Adrenal gland (tissue), 12 donors: ENCODE measurements around the gene UPP1. TPM values are rescaled to one million over a fixed set of nuclear protein-coding genes. Genes with fewer than 3 reads are reported as not detected.

Source experiments
- DNase-seq, 7 donors: peaks; one replicate each; pipeline ENCODE4 v3.0.0-alpha.2; 2019 to 2020
- H3K27ac ChIP-seq, 5 donors: fragments of 200-600 bp; sonication (generic) in 4 of 5; 1 replicate in 3 of 5; 2 replicates in 2 of 5; pipeline versions ENCODE4 v1.5.1 to v1.8.0; 2016 to 2020; ENCODE audit warnings: mild to moderate bottlenecking in 1 of 5
- H3K27me3 ChIP-seq: fragments of 200-600 bp; 2 replicates; pipeline ENCODE4 v1.8.0; 2021
- H3K36me3 ChIP-seq, 2 donors: fragments of 200-600 bp; replicated peaks in 1 of 2; 1 replicate in 1 of 2; 2 replicates in 1 of 2; pipeline versions ENCODE4 v1.5.1 to v1.8.0; 2018 to 2022
- H3K4me1 ChIP-seq, 2 donors: fragments of 200-600 bp; replicated peaks in 1 of 2; 1 replicate in 1 of 2; 2 replicates in 1 of 2; pipeline versions ENCODE4 v1.5.1 to v1.8.0; 2018 to 2021
- H3K4me3 ChIP-seq, 4 donors: fragments of 200-600 bp; sonication (generic) in 3 of 4; one replicate each; pipeline ENCODE4 v1.5.1; 2016 to 2018
- H3K9me3 ChIP-seq, 3 donors: fragments of 200-600 bp; sonication (generic) in 1 of 3; replicated peaks in 1 of 3; 1 replicate in 2 of 3; 2 replicates in 1 of 3; pipeline versions ENCODE4 v1.5.1 to v1.8.0; 2016 to 2021
- POLR2A ChIP-seq, 2 donors: fragments of 450-650 bp; IDR thresholded peaks; one replicate each; pipeline ENCODE4 v1.6.1; 2017; ENCODE audit warnings: antibody characterized with exemption in 2 of 2, mild to moderate bottlenecking in 2 of 2, moderate library complexity in 1 of 2
- WGBS, 4 donors: extraction: QIAGEN DNeasy Blood & Tissue Kit in 2 of 4; methylation state at CpG; one replicate each; pipeline versions ENCODE4 v1.1.5 to v1.1.7; 2013 to 2017; 5-methylcytosine and 5-hydroxymethylcytosine counted together
- intact Hi-C, 2 donors: fragments of 100-400 bp; cut with DNase I; formaldehyde crosslinking; loops; one replicate each; pipeline versions ENCODE4 v1.14.1 to v1.15.0; 2022 to 2023
- polyA plus RNA-seq, 3 donors: library from polyadenylated mRNA; stranded (reverse); fragments of 200-250 nt in 2 of 3; fragments of 350-450 nt in 1 of 3; fragmentation: Illumina TruSeq in 1 of 3; extraction: RNeasy Lipid Tissue Mini Kit (QIAGEN cat#74804) in 1 of 3; gene quantifications; one replicate each; pipeline ENCODE4 v1.2.3, GENCODE V29; 2013 to 2014
- total RNA-seq, 9 donors: library from RNA; depleted of rRNA in 4 of 9; stranded (reverse); fragments of >200 nt in 4 of 9; fragments of 120-200 nt in 1 of 9; fragmentation: NEBNext Ultra II Directional in 1 of 9; extraction: Animal tissue kit (Norgen Biotek cat#: 25700) in 1 of 9; gene quantifications; one replicate each; pipeline versions ENCODE4 v1.1.0 to v1.2.4, GENCODE V29; 2013 to 2023
- TF ChIP-seq, protein P1 (sequence below), 6 experiments: fragments of 450-650 bp in 4 of 6; fragments of 200-600 bp in 2 of 6; sonication (generic) in 1 of 6; IDR thresholded peaks; 1 replicate in 5 of 6; 2 replicates in 1 of 6; pipeline versions ENCODE4 v1.5.1 to v1.8.0; 2016 to 2021; ENCODE audit warnings: antibody characterized with exemption in 6 of 6, mild to moderate bottlenecking in 2 of 6, moderate library complexity in 1 of 6
- donor health status: healthy with polysubstance abuse.
- donor health status: Bipolar disorder and iron deficiency.
- donor health status: DM: yes; HTN: yes; CAD: no.
- donor health status: DM: no; HTN: no; CAD: no.
- donor health status: DM: no; HTN: no; CAD: no.
- donor health status: DM: yes; HTN: yes; CAD: no.

The UPP1 gene
- total and polyA plus RNA-seq, 12 donors: 6.9 to 132 (median 24.8) TPM

DNA sequence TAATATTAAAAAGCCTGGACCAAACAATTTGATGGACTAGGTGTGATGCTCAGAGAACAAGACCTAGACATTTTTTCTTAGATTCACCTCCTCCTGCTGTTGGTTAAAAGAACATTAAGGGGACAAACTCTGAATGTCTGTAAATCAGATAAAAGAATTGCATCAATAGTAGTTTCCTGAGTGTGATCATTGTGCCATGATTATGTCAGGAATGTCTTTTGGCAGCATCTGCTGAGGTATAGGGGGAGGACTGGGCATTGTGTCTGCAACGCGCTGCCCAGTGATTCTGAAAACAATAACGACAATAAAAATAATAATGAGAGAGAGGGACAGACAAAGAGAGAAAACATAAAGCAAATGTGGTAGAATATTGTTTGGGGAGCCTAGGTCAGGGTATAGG, 46.8 kb upstream of the UPP1 start:
- TF ChIP-seq, protein P1, sequence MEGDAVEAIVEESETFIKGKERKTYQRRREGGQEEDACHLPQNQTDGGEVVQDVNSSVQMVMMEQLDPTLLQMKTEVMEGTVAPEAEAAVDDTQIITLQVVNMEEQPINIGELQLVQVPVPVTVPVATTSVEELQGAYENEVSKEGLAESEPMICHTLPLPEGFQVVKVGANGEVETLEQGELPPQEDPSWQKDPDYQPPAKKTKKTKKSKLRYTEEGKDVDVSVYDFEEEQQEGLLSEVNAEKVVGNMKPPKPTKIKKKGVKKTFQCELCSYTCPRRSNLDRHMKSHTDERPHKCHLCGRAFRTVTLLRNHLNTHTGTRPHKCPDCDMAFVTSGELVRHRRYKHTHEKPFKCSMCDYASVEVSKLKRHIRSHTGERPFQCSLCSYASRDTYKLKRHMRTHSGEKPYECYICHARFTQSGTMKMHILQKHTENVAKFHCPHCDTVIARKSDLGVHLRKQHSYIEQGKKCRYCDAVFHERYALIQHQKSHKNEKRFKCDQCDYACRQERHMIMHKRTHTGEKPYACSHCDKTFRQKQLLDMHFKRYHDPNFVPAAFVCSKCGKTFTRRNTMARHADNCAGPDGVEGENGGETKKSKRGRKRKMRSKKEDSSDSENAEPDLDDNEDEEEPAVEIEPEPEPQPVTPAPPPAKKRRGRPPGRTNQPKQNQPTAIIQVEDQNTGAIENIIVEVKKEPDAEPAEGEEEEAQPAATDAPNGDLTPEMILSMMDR (IDR thresholded peaks at IDR 0.05): no peak
- TF ChIP-seq POLR2A (IDR thresholded peaks at IDR 0.05): no peak
- Histone ChIP-seq H3K27ac (no peak overlapping the region), H3K36me3 (no peaks in the 10 kb centered on the region), H3K4me1 (no peaks in the 10 kb centered on the region), H3K9me3 (no peaks in the 10 kb centered on the region), H3K4me3 (no peak overlapping the region), H3K27me3 (no peaks in the 10 kb centered on the region)
- 71 to 89% (median 75%) methylated on average over 3 of the region's 3 CpGs for WGBS, 4 donors
- intact Hi-C loops: no loop called here
- no peak for DNase-seq

GRCh38 chr7:48042636-48043035, 46.4 kb upstream of the UPP1 start:
- no peak for TF ChIP-seq POLR2A (IDR thresholded peaks at IDR 0.05)
- TF ChIP-seq, protein P1 (IDR thresholded peaks at IDR 0.05): no peak
- intact Hi-C loops: no loop called here

DNA sequence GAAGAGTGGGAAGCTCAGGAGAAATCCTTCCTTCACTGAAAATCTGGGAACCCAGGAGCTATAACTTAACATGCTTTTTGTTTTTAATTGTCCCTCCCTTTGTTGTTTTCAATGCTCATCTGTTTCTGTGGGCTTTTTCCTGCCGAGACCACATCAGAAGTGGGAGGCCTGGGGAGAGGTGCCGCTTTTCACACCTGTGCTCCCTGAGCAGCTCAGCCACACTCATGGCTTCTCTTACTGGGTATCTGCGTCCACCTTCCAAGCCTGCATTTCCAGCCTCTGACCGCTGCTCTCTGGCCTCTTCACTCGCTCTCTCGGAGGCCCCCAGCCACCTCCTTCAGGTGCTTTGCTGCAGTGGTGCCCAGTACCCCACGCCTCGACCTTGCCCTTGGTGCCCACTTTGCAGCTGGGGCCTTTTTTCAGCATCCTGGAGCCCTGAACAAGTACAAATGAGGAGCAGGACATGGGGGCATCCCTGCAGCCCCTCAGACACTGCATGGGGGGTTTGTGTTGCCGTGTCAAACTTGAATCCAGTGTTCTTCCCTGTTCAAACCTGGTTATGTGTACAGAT, 43.8 kb upstream of the UPP1 start:
- intact Hi-C loops: no loop called here
- DNase-seq: no peak
- Histone ChIP-seq H3K4me3 (no peak overlapping the region), H3K4me1 (no peaks in the 10 kb centered on the region), H3K36me3 (no peaks in the 10 kb centered on the region), H3K27me3 (no peaks in the 10 kb centered on the region), H3K9me3 (no peaks in the 10 kb centered on the region), H3K27ac (no peak overlapping the region)
- WGBS, 4 donors: 67 to 74% (median 73%) methylated on average over 9 of the region's 9 CpGs
- TF ChIP-seq, protein P1 (IDR thresholded peaks at IDR 0.05): no peak
- no peak for TF ChIP-seq POLR2A (IDR thresholded peaks at IDR 0.05)

More at GRCh38 chr7:48042636-48043035, 46.4 kb upstream of the UPP1 start:
- no peaks in the 10 kb centered on the region for H3K36me3 ChIP-seq
- no peaks in the 10 kb centered on the region for H3K4me1 ChIP-seq
- no peaks in the 10 kb centered on the region for H3K27me3 ChIP-seq
- WGBS, 4 donors: 59 to 65% (median 60%) methylated on average over 3 of the region's 3 CpGs
- no peaks in the 10 kb centered on the region for H3K9me3 ChIP-seq
- H3K4me3 ChIP-seq: no peak overlapping the region
- DNase-seq: no peak
- H3K27ac ChIP-seq: no peak overlapping the region

- Histone ChIP-seq H3K27ac (no peak overlapping the region), H3K4me1 (no peaks in the 10 kb centered on the region), H3K4me3 (no peak overlapping the region), H3K36me3 (no peaks in the 10 kb centered on the region), H3K27me3 (no peaks in the 10 kb centered on the region), H3K9me3 (no peaks in the 10 kb centered on the region)
- intact Hi-C loops: no loop called here
- TF ChIP-seq, protein P1 (IDR thresholded peaks at IDR 0.05): no peak
- no peak for TF ChIP-seq POLR2A (IDR thresholded peaks at IDR 0.05)
- no peak for DNase-seq
- WGBS, 4 donors: 67 to 74% (median 69%) methylated on average over 14 of the region's 14 CpGs
Measured at GRCh38 chr7:48046458-48046857, 42.6 kb upstream of the UPP1 start.
